SK-N-SH treated with all-trans-retinoic acid at 6 μM for 48 hours (cell line): ENCODE data around the gene SGTA.

Experiments used
- ATAC-seq: fragments of 200-7000 bp; cut with Tn5 transposase; 3 replicates; pipeline ENCODE4 v1.9.1; 2020; ENCODE audit warnings: mild to moderate bottlenecking, moderate library complexity
- ARNTL ChIP-seq: fragments of 450-650 bp; formaldehyde crosslinking; IDR thresholded peaks from 2 replicates; pipeline ENCODE4 v1.5.0; 2020; ENCODE audit warnings: low read depth, mild to moderate bottlenecking, moderate library complexity, borderline replicate concordance
- CREB5 ChIP-seq: fragments of 250-450 bp; sonication (Bioruptor Pico); IDR thresholded peaks from 2 replicates; pipeline ENCODE4 v1.5.1; 2020; ENCODE audit warnings: low read depth, mild to moderate bottlenecking, moderate library complexity
- GLIS3 ChIP-seq: fragments of 250-450 bp; sonication (Bioruptor Pico); IDR thresholded peaks from 2 replicates; pipeline ENCODE4 v1.5.0; 2020; ENCODE audit warnings: mild to moderate bottlenecking, moderate library complexity
- ISL1 ChIP-seq: fragments of 250-450 bp; sonication (Bioruptor Pico); IDR thresholded peaks from 2 replicates; pipeline ENCODE4 v2.1.2; 2022; ENCODE audit warnings: mild to moderate bottlenecking, moderate library complexity
- OSR1 ChIP-seq: fragments of 250-450 bp; sonication (Bioruptor Pico); IDR thresholded peaks from 2 replicates; pipeline ENCODE4 v1.8.0; 2022; ENCODE audit warnings: moderate library complexity, mild to moderate bottlenecking, inconsistent platforms
- POU6F1 ChIP-seq: fragments of 250-450 bp; sonication (Bioruptor Pico); IDR thresholded peaks from 2 replicates; pipeline ENCODE4 v1.8.0; 2021; ENCODE audit warnings: low read depth, mild to moderate bottlenecking, moderate library complexity, borderline replicate concordance
- RARB ChIP-seq: fragments of 250-450 bp; sonication (Bioruptor Pico); IDR thresholded peaks from 2 replicates; pipeline ENCODE4 v1.8.0; 2021; ENCODE audit warnings: mild to moderate bottlenecking, moderate library complexity
- SNAI2 ChIP-seq: fragments of 250-450 bp; sonication (Bioruptor Pico); IDR thresholded peaks from 2 replicates; pipeline ENCODE4 v1.5.0; 2020; ENCODE audit warnings: mild to moderate bottlenecking, moderate library complexity
- TCF4 ChIP-seq: fragments of 250-450 bp; sonication (Bioruptor Pico); IDR thresholded peaks from 2 replicates; pipeline ENCODE4 v1.8.0; 2021; ENCODE audit warnings: mild to moderate bottlenecking, moderate library complexity, borderline replicate concordance
- TSHZ2 ChIP-seq: fragments of 250-450 bp; sonication (Bioruptor Pico); IDR thresholded peaks from 2 replicates; pipeline ENCODE4 v1.5.0; 2020; ENCODE audit warnings: mild to moderate bottlenecking, moderate library complexity
- ZC3H10 ChIP-seq: fragments of 250-450 bp; sonication (Bioruptor Pico); IDR thresholded peaks from 2 replicates; pipeline ENCODE4 v1.5.1; 2021; ENCODE audit warnings: mild to moderate bottlenecking, moderate library complexity
- ZFP3 ChIP-seq: fragments of 250-450 bp; sonication (Bioruptor Pico); IDR thresholded peaks from 2 replicates; pipeline ENCODE4 v1.5.0; 2020; ENCODE audit warnings: mild to moderate bottlenecking, moderate library complexity
- ZFP30 ChIP-seq: fragments of 450-650 bp; formaldehyde crosslinking; IDR thresholded peaks from 2 replicates; pipeline ENCODE4 v1.5.0; 2022; ENCODE audit warnings: mild to moderate bottlenecking, moderate library complexity
- ZNF565 ChIP-seq: fragments of 450-650 bp; formaldehyde crosslinking; conservative IDR thresholded peaks from 2 replicates; pipeline ENCODE4 v1.5.0; 2020; ENCODE audit warnings: low read depth, mild to moderate bottlenecking, moderate library complexity
- ZNF70 ChIP-seq: fragments of 450-650 bp; formaldehyde crosslinking; IDR thresholded peaks from 2 replicates; pipeline ENCODE4 v1.5.0; 2020; ENCODE audit warnings: mild to moderate bottlenecking, moderate library complexity
- ZNF8 ChIP-seq: fragments of 450-650 bp; formaldehyde crosslinking; IDR thresholded peaks from 2 replicates; pipeline ENCODE4 v1.5.0; 2020; ENCODE audit warnings: mild to moderate bottlenecking, moderate library complexity

The SGTA gene

GRCh38 chr19:2782329-2782935, 641 bp downstream of the SGTA start:
- no peak for ATAC-seq
- TF ChIP-seq ZC3H10 (CRISPR knock-in tag) (no peak), ARNTL (no peak), TSHZ2 (CRISPR knock-in tag) (no peak)

- TF ChIP-seq ZNF70 (CRISPR knock-in tag): no peak
- TF ChIP-seq TCF4: no peak
- TF ChIP-seq GLIS3 (CRISPR knock-in tag): no peak
- no peak for TF ChIP-seq RARB
- no peak for TF ChIP-seq OSR1 (CRISPR knock-in tag)
- TF ChIP-seq ZFP30 (CRISPR knock-in tag): no peak
- TF ChIP-seq ISL1 (CRISPR knock-in tag): no peak
- no peak for TF ChIP-seq SNAI2 (CRISPR knock-in tag)
- TF ChIP-seq ZNF8 (CRISPR knock-in tag): no peak
- ATAC-seq: no peak
These were observed 2.8 kb downstream of the SGTA start for GRCh38 chr19:2780284-2780683.

GRCh38 chr19:2779121-2779740, 3.8 kb downstream of the SGTA start:
- no peak for ATAC-seq
- no peak for TF ChIP-seq TSHZ2 (CRISPR knock-in tag)
- no peak for TF ChIP-seq ZNF70 (CRISPR knock-in tag)
- no peak for TF ChIP-seq CREB5 (CRISPR knock-in tag)
- no peak for TF ChIP-seq POU6F1 (CRISPR knock-in tag)

- ATAC-seq: no peak
- no peak for TF ChIP-seq ZFP3
- no peak for TF ChIP-seq ZFP30 (CRISPR knock-in tag)
- no peak for TF ChIP-seq TCF4
- TF ChIP-seq ZNF565 (CRISPR knock-in tag): no peak
- no peak for TF ChIP-seq ISL1 (CRISPR knock-in tag)
- TF ChIP-seq SNAI2 (CRISPR knock-in tag): no peak
These were observed 5.0 kb downstream of the SGTA start for GRCh38 chr19:2777952-2778683.
